MM.1S (cell line): Measurements from ENCODE around the gene ATIC.

ENCODE experiments used
- DNase-seq: peaks from one replicate; pipeline ENCODE4 v3.0.0-alpha.2; 2015
- H2AFZ ChIP-seq: fragments of 300-600 bp; sonication (generic); 2 replicates; pipeline ENCODE4 v1.6.0; 2016; ENCODE audit warnings: antibody characterized with exemption, low read length
- H3F3A ChIP-seq: fragments of 300-600 bp; sonication (generic); 2 replicates; pipeline ENCODE4 v1.6.1; 2016; ENCODE audit warnings: mild to moderate bottlenecking, antibody characterized with exemption, low read length, moderate library complexity, mixed read lengths; ENCODE audit not compliant: insufficient read depth
- H3K27ac ChIP-seq: fragments of 300-600 bp; sonication (generic); 2 replicates; pipeline ENCODE4 v1.5.1; 2016; ENCODE audit warnings: mild to moderate bottlenecking, low read length
- H3K27me3 ChIP-seq: fragments of 300-600 bp; sonication (generic); replicated peaks from 2 replicates; pipeline ENCODE4 v1.6.0; 2016; ENCODE audit warnings: low read length; ENCODE audit not compliant: insufficient read depth
- H3K36me3 ChIP-seq: fragments of 300-600 bp; sonication (generic); replicated peaks from 2 replicates; pipeline ENCODE4 v1.6.1; 2016; ENCODE audit warnings: mild to moderate bottlenecking, low read length, mixed read lengths; ENCODE audit not compliant: insufficient read depth
- H3K4me1 ChIP-seq: fragments of 300-600 bp; sonication (generic); 2 replicates; pipeline ENCODE4 v1.6.1; 2016; ENCODE audit warnings: low read length, mixed read lengths
- H3K4me2 ChIP-seq: fragments of 300-600 bp; sonication (generic); 2 replicates; pipeline ENCODE4 v1.6.0; 2016; ENCODE audit warnings: low read depth, low read length
- H3K4me3 ChIP-seq: fragments of 300-600 bp; sonication (generic); 2 replicates; pipeline ENCODE4 v1.5.1; 2016; ENCODE audit warnings: low read length, mixed read lengths
- H3K79me2 ChIP-seq: fragments of 300-600 bp; sonication (generic); 2 replicates; pipeline ENCODE4 v1.6.1; 2016; ENCODE audit warnings: mixed run types, low read length, mixed read lengths
- H3K9ac ChIP-seq: fragments of 300-600 bp; sonication (generic); 2 replicates; pipeline ENCODE4 v1.6.1; 2016; ENCODE audit warnings: low read length, mixed read lengths
- H3K9me2 ChIP-seq: fragments of 300-600 bp; sonication (generic); replicated peaks from 2 replicates; pipeline ENCODE4 v1.6.1; 2016; ENCODE audit warnings: mild to moderate bottlenecking, low read length, mixed read lengths; ENCODE audit not compliant: insufficient read depth
- H3K9me3 ChIP-seq: fragments of 300-600 bp; sonication (generic); replicated peaks from 2 replicates; pipeline ENCODE4 v1.6.1; 2016; ENCODE audit warnings: mild to moderate bottlenecking, low read length, mixed read lengths; ENCODE audit not compliant: insufficient read depth
- H4K20me1 ChIP-seq: fragments of 300-600 bp; sonication (generic); 2 replicates; pipeline ENCODE4 v1.6.1; 2016; ENCODE audit warnings: mild to moderate bottlenecking, low read length, moderate library complexity, mixed read lengths; ENCODE audit not compliant: insufficient read depth
- CTCF ChIP-seq: fragments of 300-600 bp; sonication (generic); IDR thresholded peaks from 2 replicates; pipeline ENCODE4 v1.5.1; 2016; ENCODE audit warnings: antibody characterized with exemption, low read length, mixed read lengths
- EZH2 ChIP-seq: fragments of 300-600 bp; sonication (generic); optimal IDR thresholded peaks from 2 replicates; pipeline ENCODE3; 2017; ENCODE audit warnings: low read depth, mild to moderate bottlenecking, antibody characterized with exemption, low read length, mixed read lengths
- EZH2phosphoT487 ChIP-seq: fragments of 300-600 bp; sonication (generic); IDR thresholded peaks from 2 replicates; pipeline ENCODE4 v1.6.1; 2018; ENCODE audit warnings: antibody characterized with exemption, low read length

The ATIC gene

GRCh38 chr2:215360596-215360995 is 48.7 kb downstream of the ATIC start:
- Histone ChIP-seq H3K27me3 (no peaks in the 10 kb centered on the region), H3K4me3 (no peak overlapping the region), H3K9ac (no peak overlapping the region), H3K27ac (no peak overlapping the region), H3K4me1 (no peaks in the 10 kb centered on the region), H3K9me3 (no peaks in the 10 kb centered on the region), H3K4me2 (no peak overlapping the region), H3K79me2 (no peaks in the 10 kb centered on the region), H3F3A (no peaks in the 10 kb centered on the region), H3K36me3 (no peaks in the 10 kb centered on the region), H4K20me1 (no peaks in the 10 kb centered on the region), H3K9me2 (no peaks in the 10 kb centered on the region), H2AFZ (no peak overlapping the region)
- TF ChIP-seq EZH2phosphoT487 (no peak), EZH2 (no peak)
- DNase-seq: no peak

- Histone ChIP-seq H3K4me2 (no peak overlapping the region), H3K79me2 (no peaks in the 10 kb centered on the region), H3K9ac (no peak overlapping the region), H3K9me3 (no peaks in the 10 kb centered on the region), H4K20me1 (no peaks in the 10 kb centered on the region), H3K4me1 (no peaks in the 10 kb centered on the region), H3K4me3 (no peak overlapping the region), H2AFZ (no peak overlapping the region), H3F3A (no peaks in the 10 kb centered on the region), H3K36me3 (no peaks in the 10 kb centered on the region), H3K27me3 (no peaks in the 10 kb centered on the region), H3K27ac (no peak overlapping the region), H3K9me2 (no peaks in the 10 kb centered on the region)
- DNase-seq: no peak
- TF ChIP-seq EZH2: no peak
Measured at GRCh38 chr2:215361211-215361875, 49.5 kb downstream of the ATIC start.

- H3K9ac ChIP-seq: no peak overlapping the region
- H3K79me2 ChIP-seq: no peaks in the 10 kb centered on the region
- no peaks in the 10 kb centered on the region for H4K20me1 ChIP-seq
- no peak overlapping the region for H2AFZ ChIP-seq
- no peaks in the 10 kb centered on the region for H3K9me3 ChIP-seq
- no peaks in the 10 kb centered on the region for H3K9me2 ChIP-seq
- DNase-seq: no peak
- H3F3A ChIP-seq: no peaks in the 10 kb centered on the region
- H3K4me3 ChIP-seq: no peak overlapping the region
- H3K27ac ChIP-seq: no peak overlapping the region
- TF ChIP-seq CTCF (no peak), EZH2phosphoT487 (no peak), EZH2 (no peak)
- H3K4me2 ChIP-seq: no peak overlapping the region
- no peaks in the 10 kb centered on the region for H3K27me3 ChIP-seq
- no peaks in the 10 kb centered on the region for H3K4me1 ChIP-seq
- no peaks in the 10 kb centered on the region for H3K36me3 ChIP-seq
Measured at GRCh38 chr2:215361876-215362561, 50.2 kb downstream of the ATIC start.

- no peak overlapping the region for H3K27ac ChIP-seq
- H2AFZ ChIP-seq: no peak overlapping the region
Measured at GRCh38 chr2:215362562-215362904, 50.7 kb downstream of the ATIC start.

More at GRCh38 chr2:215362562-215362904, 50.7 kb downstream of the ATIC start:
- Histone ChIP-seq H4K20me1 (no peaks in the 10 kb centered on the region), H3K4me2 (no peak overlapping the region), H3K4me3 (no peak overlapping the region), H3K27me3 (no peaks in the 10 kb centered on the region), H3K9me2 (no peaks in the 10 kb centered on the region), H3K9ac (no peak overlapping the region), H3K36me3 (no peaks in the 10 kb centered on the region), H3K9me3 (no peaks in the 10 kb centered on the region), H3F3A (no peaks in the 10 kb centered on the region), H3K4me1 (no peaks in the 10 kb centered on the region), H3K79me2 (no peaks in the 10 kb centered on the region)
- TF ChIP-seq EZH2phosphoT487: no peak
- TF ChIP-seq CTCF: no peak
- no peak for TF ChIP-seq EZH2
- no peak for DNase-seq
